ENCODE measurements around the gene ZNF618. TPM values are rescaled to one million over a fixed set of nuclear protein-coding genes. Genes with fewer than 3 reads are reported as not detected.

The ZNF618 gene
- total and polyA plus RNA-seq, 8 donors, result 9.9 to 38.6 (median 34.9) TPM

GRCh38 chr9:113879318-113879717, 3.2 kb downstream of the ZNF618 start:
- intact Hi-C loops (cut with DNase I), result no loop called here
- Histone ChIP-seq H3K27ac (no peak overlapping the region), H3K36me3 (no peaks in the 10 kb centered on the region), H3K27me3 (peaks cover 0 to 12% of the 10 kb centered on the region in 2 donors), H3K4me3 (no peak overlapping the region), H3K9me3 (no peaks in the 10 kb centered on the region), H3K4me1 (peaks cover 9 to 27% of the 10 kb centered on the region in 2 donors)
- DNase-seq, result no peak
- ATAC-seq, result no peak
- no peak for TF ChIP-seq CTCF (IDR thresholded peaks at IDR 0.05)

- Histone ChIP-seq H3K27me3 (peaks cover 0 to 6% of the 10 kb centered on the region in 2 donors), H3K4me3 (no peak overlapping the region)
- no peak for ATAC-seq
These were observed 3.8 kb downstream of the ZNF618 start for GRCh38 chr9:113879911-113880310.

GRCh38 chr9:113882181-113882580, 6.1 kb downstream of the ZNF618 start:
- no peaks in the 10 kb centered on the region for H3K27me3 ChIP-seq
- TF ChIP-seq CTCF (IDR thresholded peaks at IDR 0.05), result no peak

More at GRCh38 chr9:113879911-113880310, 3.8 kb downstream of the ZNF618 start:
- DNase-seq, result no peak
- peaks cover 9 to 32% of the 10 kb centered on the region in 2 donors for H3K4me1 ChIP-seq
- no peaks in the 10 kb centered on the region for H3K9me3 ChIP-seq
- H3K36me3 ChIP-seq, result no peaks in the 10 kb centered on the region
- TF ChIP-seq CTCF (IDR thresholded peaks at IDR 0.05), result no peak
- no peak overlapping the region for H3K27ac ChIP-seq
- intact Hi-C loops (cut with DNase I), result no loop called here

GRCh38 chr9:113882636-113883164, 6.6 kb downstream of the ZNF618 start:
- ATAC-seq, result no peak
- H3K4me1 ChIP-seq, result peaks cover 10 to 44% of the 10 kb centered on the region in 2 donors
- no peaks in the 10 kb centered on the region for H3K9me3 ChIP-seq
- DNase-seq, result no peak
- no peak for TF ChIP-seq CTCF (IDR thresholded peaks at IDR 0.05)
- H3K36me3 ChIP-seq, result no peaks in the 10 kb centered on the region
- no peak overlapping the region for H3K4me3 ChIP-seq
- no peaks in the 10 kb centered on the region for H3K27me3 ChIP-seq
- H3K27ac ChIP-seq, result no peak overlapping the region
- intact Hi-C loops (cut with DNase I), result no loop called here

More at GRCh38 chr9:113882181-113882580, 6.1 kb downstream of the ZNF618 start:
- no peak overlapping the region for H3K4me3 ChIP-seq
- DNase-seq (no peak), ATAC-seq (no peak)
- H3K4me1 ChIP-seq, result peaks cover 15 to 46% of the 10 kb centered on the region in 2 donors
- intact Hi-C loops (cut with DNase I), result no loop called here
- H3K9me3 ChIP-seq, result no peaks in the 10 kb centered on the region
- H3K27ac ChIP-seq, result no peak overlapping the region
- no peaks in the 10 kb centered on the region for H3K36me3 ChIP-seq

- H3K27me3 ChIP-seq, result no peaks in the 10 kb centered on the region
- peaks cover 9 to 28% of the 10 kb centered on the region in 2 donors for H3K4me1 ChIP-seq
- peaks cover 0 to 5% of the 10 kb centered on the region in 2 donors for H3K9me3 ChIP-seq
- ATAC-seq (no peak), DNase-seq (no peak)
- peak overlapping the region; percentile 46 to 51 for H3K27ac ChIP-seq
- H3K36me3 ChIP-seq, result no peaks in the 10 kb centered on the region
- intact Hi-C loops (cut with DNase I), result no loop called here
- peak overlapping the region in 1 of 2 donors; percentile 24 for H3K4me3 ChIP-seq
- no peak for TF ChIP-seq CTCF (IDR thresholded peaks at IDR 0.05)
These were observed 9.3 kb downstream of the ZNF618 start for GRCh38 chr9:113885183-113886025.

Data from left lung (tissue), 10 donors.